G401.6 (cell line): ENCODE data around the gene KRT32.
"Not testable (repeated sequence)": the region's sequence is repeated elsewhere in the genome, so short reads cannot be mapped to it uniquely, and the experiment has no call there.

Source experiments
- FAIRE-seq: peaks from 2 replicates; lab custom pipeline; 2012; peaks lifted over from hg19 to GRCh38; lab: Jason Lieb, UNC

KRT32 gene

DNA sequence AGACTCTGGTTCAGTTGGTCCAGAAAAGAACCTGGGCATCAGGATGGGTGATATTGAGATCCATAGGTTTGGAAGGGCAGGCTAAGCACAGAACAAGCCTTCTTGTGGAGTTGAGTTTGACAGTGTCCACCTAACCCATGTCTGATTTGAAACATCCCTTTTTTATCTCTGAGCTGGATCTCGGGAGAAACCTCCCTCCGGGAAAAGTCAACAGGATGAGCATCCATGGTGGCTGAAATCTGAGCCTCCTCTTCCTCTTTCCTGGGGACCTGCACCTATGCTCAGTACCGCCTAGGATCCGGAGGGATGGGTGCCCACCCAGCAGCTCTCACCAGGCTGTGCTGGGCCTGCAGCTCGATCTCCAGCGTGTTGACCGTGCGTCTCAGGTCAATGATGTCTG lies 3.4 kb downstream of the KRT32 start:
- FAIRE-seq: no peak

DNA sequence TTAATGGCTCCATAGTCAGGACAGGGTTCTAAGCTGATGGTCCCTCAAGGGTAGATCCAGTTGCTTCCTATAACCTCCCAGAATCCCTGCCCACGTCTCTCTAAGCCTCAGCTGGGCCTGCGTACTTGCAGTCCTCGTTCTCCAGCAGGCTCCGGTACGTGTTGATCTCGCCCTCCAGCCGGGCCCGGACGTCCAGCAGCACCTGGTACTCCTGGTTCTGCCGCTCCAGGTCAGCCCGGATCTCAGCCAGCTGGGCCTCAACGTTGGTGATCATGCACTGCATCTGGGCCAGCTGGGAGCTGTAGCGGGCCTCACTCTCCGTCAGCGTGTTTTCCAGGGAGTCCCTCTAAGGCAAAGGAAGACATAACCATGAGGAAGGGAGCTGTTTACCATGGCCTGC lies 4.5 kb downstream of the KRT32 start:
- no peak for FAIRE-seq

DNA sequence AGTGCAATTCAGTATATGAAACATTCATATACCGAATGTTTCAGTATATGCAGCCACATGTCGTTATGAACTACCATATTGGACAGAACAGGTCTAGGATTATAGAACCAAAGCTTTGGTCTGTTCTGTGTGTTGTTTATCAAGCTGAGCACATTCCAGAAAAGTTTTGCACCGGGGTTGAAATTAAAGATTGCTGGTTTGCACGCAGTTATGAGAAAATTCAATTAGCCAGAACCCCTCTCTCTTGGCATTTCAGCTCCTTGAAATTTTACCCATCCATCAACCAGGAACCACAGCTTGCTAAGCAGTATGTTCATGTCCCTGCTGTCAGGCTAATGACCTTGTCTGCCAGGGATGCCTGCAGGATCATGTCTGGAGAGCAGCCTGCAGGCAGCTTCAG lies 9.5 kb downstream of the KRT32 start:
- FAIRE-seq: no peak

DNA sequence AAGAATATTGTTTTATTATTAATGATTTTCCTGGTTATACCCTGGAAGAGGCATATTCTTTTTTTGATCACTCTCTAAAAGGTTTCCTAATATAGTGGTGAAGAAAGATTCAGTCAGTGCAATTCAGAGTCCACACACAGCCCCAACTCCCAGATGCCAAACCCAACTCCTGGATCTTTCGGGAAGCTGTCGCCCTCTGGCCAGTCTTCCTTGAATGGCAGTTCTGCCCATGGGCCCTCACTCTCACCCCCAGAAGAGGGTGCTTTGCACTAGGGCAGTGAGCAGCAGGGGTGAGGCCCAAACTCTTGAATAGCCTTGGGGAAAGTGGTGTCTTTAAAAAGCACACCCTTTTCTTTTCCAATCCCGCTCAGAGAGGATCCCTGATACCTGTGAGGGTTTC lies 11.0 kb downstream of the KRT32 start:
- FAIRE-seq: no peak

DNA sequence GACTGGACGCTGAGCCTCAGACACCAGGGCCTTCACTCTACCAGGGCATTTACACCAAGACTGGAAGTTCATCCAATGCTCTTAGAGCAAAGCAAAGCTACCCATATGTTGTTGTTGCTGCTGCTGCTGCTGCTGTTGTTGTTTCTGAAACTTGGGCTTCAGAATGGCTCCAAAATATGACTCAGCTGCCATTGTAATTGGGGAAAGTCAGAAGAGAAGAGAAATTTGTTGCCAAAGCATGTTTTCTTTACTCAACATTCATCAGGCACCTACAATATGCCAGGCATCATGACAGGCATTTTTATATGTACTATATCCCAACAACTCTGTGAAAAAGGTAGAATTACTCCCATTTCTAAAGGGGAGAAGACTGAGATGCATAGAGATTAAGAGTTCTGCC lies 11.9 kb downstream of the KRT32 start:
- FAIRE-seq: no peak

DNA sequence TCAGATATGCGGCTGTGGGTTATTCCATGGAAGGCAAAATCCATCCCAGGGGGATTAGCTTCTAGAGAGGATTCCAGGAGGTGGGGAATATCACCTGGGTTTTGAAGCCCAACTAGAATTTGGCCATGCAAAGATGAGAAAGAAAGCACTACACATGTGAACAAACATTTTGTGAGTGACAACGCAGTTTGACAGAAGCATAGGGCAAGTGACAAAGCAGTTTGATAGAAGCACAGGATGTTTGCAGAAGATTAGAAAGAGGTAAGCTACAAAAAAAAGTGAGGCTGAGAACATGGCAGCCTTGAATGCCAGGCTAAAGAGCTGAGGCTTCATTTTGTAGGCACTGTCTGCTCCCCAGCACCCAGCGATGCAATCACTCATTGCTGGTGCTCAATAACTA lies 14.1 kb downstream of the KRT32 start:
- no peak for FAIRE-seq

DNA sequence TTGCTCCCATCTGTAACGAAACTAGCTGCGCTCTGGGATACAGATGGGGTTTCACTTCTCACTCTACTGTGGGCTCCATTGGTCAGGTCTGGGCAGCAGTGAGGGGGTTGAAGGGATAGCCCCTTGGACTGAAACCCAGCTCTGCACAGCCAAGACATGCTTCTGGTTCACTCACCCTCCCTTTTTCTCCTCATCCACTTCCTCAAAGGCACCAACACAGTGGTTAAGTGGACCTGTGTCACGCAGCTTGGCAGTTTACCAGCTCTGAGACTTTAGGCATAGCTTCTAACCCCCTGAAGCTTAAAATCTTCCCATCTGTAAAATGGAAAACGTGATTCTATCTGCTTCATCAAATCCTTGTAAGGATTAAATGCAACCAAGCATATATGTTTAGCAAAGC lies 14.9 kb downstream of the KRT32 start:
- FAIRE-seq: no peak

DNA sequence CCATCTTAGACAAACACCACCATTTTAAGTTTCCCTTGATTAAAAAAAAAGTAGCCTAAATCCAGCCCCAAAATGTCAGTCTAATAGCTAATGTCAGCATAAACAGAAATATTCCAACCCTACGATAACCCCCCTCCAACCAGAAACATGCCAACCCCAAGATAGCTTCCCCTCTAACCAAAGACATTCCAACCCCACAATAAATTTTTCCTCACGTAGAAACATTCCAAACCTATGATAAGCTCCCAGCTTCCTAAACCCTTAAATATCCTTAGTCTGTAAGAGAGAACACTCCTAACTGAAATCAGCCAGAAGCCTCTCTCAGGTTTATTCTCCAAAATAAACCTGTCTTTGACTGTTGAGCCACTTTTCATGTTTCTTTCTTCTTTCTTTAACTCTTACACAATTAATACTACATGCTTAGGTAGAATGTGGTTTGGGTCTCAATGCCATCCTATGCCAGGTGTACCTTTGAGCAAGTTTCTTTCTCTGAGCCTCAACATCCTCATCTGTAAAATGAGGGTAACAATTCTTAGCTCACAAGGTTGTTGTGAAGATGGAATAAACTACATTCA lies 15.9 kb downstream of the KRT32 start:
- no peak for FAIRE-seq

DNA sequence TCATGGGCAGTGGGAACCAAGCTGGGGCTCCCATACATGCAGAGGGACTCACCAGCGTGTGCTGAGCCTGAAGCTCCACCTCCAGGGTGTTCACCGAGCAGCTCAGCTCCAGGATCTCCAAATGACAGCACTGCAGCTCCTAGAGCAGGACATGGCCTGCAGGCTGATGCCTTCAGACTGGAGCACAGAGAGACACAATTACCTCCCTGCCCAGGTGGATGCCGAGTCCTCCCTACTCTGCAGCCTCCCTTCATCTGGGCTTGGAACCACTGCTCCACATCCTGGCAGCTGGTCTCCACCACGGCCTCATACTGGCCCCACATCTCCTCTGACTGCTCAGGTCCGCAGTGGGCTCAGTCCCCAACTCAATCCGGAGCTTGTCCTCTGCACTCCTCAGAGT lies 18.2 kb downstream of the KRT32 start:
- no peak for FAIRE-seq

DNA sequence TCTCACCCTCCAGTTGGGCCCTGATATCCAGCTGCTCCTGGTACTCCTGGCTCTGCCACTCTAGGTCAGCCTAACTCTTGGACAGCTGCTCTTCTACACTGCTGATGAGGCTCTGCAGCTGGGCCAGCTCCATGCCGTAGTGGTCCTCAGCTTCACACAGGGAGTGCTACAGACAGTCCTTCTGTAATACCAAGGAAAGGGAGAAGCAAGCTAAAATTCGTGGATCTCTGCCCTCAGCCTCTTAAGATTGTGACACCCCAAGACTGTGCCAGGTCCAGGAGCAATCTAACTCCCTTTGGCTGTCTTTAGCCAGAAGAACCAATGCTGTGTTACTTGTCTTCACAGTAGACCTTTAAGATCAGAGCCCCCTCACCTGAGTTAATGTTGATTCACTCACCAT lies 18.7 kb downstream of the KRT32 start:
- FAIRE-seq: no peak

DNA sequence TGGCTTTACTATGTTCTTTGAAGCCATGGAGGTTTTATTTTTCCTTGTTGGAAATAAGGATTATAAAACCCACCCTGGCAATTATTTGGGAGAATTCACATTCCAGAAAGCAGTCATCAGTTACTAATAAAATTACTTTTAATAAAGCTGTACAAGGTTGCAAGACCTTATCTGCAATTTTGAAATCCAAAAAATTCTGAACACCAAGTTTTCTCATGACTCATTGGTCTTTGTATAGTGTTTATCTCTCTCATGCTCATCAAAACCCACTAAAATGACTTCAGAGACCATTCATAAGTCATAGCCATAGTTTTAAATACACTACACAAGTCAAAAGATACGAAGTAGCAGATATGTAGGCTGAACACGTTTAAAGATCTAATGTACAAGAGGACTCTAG lies 20.4 kb downstream of the KRT32 start:
- no peak for FAIRE-seq

DNA sequence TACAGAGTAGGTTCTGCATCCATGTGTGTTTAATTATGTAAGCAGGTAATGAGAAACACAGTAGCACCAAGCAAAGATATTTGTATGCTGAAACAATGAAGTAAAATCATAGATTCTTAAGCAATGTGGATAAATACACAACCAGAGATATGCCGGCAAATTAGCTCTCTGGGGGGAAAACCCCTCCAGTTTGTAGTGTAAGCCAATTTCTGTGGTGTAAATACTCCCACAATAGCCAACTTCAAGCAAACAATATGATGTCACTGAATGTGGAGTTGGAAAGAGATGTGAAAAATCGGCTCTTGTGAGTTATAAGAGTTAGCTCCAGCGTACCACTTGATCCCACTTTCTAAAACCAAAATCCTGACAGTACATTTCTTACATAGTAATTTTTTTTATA lies 22.5 kb downstream of the KRT32 start:
- FAIRE-seq: no peak

DNA sequence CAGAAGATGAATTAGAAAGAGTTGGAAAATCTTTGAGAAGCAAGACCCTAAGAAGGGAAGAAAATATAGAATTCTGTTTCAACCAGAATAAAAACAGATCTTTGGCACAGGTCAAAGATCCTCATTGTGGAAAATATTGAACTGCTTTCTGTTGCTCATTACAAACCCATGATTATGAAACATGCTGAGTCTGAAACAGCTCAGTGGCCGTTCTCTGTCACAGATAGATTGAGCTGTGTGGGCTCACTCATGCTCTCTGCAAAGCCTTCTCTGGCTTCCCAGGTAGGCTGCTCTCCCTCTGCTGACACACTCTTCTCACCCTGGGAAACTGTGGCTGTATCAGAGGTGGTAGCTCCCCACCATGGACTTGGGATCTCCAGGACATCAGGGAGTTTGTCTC lies 23.0 kb downstream of the KRT32 start:
- FAIRE-seq: no peak

DNA sequence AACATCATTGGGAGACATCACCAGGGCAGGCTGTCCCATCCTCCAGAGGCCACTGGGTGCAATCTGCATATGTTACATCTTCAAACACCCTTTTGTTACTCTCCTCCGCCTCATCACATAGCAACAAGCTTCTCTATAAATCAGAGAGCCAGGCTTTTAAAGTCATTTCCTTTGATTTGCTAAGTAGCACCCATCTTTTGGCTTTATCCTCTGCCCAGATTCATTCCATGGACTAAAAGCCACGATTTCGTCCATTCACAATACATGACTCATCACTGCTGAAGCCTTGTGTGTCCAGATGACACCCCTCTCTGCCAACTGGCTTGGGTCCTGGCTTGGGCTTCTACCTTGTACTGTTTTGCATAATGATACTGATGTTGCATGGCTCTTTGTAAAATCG lies 24.4 kb downstream of the KRT32 start:
- no peak for FAIRE-seq

DNA sequence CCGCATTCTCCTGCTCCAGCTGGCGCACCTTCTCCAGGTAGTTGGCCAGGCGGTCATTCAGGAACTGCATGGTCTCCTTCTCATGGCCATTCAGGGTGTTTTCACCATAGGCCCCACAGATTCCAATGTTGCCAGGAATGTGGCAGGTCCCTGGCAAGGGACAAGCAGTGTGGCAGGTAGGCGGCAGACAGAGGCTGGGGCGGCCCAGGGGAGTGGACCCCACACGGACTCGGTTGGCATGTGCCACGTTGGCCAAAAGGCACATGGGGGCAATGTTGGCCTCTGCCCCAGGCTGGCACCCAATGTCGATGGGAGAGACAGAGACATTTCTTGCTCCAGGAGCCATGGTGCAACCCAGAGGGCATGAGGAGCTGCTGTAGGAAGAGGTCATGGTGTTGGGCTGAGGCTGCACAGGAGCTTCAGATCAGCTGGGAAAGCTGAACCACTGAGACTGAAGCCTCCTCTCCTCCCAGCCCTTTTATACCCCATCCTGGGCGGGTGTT lies 26.6 kb downstream of the KRT32 start, which contains the start of gene KRT38:
Gene KRT38 (minus strand): TSS at position 453 of the 503 bp plus-strand sequence. CDS start 62 bp downstream, at position 391.
- no peak for FAIRE-seq

DNA sequence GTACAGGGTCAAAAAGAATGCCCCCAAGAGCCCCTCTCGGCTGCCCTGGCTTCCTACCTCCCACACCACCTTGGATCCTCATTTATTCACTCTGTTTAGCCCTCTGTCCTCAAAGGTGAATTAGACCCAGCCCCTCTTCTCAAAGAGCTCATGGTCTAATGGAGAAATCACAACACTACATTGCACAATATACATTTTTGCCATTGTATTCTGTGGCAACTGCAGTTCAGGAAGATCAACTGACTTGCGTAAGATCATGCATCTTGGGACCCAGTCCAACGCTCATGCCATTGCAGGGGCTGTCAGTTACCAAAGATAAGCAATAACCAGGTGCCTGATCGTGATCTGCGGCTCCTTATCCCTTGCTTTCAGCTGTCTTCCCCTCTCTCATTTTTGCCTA lies 27.8 kb downstream of the KRT32 start:
- no peak for FAIRE-seq

DNA sequence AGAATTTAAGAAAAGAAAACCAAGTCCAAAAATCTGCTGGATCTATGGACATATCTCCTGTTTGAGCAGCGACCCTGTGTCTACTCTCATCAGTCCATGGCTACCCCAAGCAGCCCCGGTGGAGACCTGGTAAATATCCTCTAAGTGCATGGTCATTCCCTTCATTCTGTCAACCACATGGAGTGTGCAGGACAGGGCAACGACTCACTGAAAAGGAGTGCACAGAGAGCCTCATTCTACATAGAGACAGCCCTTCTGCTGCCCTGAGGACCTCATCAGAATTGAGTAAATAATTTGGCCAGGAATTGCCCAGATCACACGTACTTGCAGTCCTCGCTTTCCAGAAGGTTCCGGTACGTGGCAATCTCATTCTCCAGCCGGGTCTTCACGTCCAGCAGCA lies 29.4 kb downstream of the KRT32 start:
- FAIRE-seq: no peak

DNA sequence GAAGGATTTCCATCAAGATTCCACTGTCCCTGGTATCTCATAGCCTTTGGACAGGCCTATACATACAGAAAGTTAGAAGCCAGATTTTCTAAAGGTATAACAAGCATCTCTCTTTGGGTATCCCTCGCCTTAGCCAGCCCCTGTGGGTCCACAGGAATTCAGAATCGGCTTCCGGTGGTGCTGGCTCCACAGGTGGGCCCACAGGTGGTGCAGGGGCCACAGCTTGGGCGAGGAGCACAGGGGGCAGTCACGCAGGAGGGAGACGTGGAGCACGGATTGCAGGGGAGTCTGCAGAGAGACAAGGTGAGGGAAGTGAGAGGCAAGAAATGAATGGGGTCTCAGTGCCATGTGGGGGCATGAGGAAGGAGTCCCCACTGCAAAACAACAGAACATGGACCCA lies 29.9 kb downstream of the KRT32 start:
- FAIRE-seq: no peak

DNA sequence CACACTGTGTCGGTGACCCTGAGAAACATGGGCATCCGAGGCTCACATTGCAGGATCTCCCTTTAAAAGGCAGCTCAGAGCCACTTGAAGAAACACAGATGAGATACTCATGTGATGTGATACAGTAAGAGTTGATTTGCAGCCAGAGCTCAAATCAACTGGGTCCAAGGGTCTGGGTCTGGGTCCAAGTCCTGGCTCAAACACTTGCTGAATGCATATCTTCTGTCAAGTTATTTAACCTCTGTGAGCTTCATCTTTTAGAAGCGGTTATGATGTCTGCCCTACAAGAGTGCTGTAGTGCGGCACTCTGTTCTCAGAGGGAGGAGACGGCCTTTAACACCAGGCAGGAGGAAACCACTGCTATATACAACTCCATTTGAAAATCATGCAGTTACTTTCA lies 32.8 kb downstream of the KRT32 start:
- FAIRE-seq: no peak

DNA sequence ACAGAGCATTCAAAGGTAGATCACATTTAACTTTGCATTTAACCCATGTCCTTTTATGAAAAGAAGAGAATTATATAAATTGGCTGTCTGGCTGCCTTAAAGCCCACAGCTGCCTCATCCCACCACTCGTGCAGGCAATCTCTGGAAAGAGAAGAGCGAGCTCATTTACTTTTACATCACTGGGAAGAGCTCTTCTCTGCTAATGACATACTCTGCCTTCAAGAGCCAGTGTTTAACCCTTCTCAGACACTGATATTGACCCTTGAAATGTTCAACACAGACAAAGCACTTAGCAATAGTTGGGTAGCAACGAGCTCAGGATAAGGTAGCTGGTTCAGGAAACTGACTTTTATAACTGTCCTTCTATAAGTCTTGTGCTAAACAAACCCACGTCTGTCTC lies 33.2 kb downstream of the KRT32 start:
- FAIRE-seq: no peak

DNA sequence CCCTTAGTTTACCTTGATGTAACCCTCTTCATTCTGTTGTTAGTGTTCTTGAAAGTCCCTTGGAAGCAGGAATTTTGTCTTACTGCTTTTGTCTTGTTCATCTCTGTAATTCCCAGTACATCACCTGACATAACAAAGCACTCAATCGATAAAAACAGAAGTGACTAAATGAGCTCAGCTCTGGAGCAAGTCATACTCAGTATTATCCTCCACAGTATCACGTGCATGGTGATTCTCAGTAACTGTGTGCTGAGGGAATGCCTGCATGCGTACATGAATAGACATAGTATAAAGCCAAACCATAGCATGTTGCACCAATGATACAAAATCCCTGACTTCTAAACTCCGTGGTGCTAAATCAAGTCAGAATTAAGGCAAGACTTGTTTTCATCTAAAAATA lies 33.6 kb downstream of the KRT32 start:
- FAIRE-seq: no peak

DNA sequence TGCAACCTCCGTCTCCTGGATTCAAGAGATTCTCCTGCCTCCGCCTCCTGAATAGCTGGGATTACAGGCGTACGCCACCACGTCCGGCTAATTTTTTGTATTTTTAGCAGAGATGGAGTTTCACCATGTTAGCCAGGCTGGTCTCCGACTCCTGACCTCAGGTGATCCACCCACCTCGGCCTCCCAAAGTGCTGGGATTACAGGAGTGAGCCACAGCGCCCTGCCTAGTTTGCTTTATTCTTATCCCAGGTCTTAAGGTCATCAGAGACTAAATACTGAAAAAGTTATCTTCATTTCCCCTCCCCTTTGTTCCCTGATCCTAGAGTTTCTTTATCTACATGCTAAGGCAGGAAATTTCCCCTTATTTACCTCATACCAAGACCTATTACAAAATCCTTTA lies 36.8 kb downstream of the KRT32 start:
- not testable (repeated sequence) for FAIRE-seq

DNA sequence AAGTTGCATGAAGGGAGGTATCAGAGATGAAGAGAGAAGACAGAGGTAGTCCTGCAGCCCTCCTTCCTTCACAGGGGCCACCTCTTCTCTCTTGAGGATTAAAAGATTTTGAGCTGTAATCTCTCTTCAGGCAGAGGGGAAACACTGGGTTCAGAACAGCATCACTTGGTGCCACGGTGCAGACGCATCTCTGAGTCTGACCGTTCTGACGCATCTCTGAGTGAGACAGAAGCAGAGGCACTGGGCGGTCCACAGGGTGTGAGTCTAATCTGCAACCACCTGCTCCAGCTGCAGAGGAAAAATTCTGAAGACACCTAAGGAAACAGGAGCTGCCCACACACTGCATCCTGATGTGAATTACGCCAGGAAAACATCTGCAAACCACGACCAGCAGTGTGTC lies 37.5 kb downstream of the KRT32 start:
- FAIRE-seq: no peak

DNA sequence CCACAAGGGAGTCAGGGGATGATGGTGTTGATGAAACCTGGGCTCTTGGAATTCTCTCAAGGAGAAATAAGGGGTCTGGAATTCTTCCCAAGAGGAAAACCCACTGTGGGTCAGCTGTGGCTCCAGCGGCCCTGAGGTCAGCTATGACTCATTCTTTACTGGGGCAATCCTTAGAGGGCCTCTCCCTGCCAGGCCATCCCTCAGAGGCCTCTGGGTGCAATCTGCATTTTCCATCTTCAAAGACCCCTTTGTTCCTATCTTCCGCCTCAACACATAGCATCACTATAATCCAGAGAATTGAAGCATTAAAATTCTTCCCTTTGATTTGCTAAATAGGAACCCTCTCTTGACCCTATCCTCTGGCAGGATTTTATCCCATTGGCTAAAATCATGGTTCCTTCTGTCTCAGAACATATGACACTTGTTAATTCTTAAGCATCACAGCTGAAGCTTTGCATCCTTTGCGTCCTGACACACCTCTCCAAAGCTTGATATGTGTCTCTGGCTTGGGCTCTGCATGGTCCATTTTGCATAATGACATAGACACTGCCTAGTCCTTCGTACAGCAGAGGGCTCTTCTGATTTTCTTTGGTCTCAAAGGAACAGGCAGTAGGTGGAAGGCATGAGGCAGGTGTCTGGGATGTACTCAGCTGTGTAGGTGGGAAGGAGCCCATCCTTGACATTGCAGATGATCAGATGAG lies 38.4 kb downstream of the KRT32 start:
- FAIRE-seq: no peak
